ENCODE results near the gene ADAMTSL5. TPM values are rescaled to one million over a fixed set of nuclear protein-coding genes. Genes with fewer than 3 reads are reported as not detected.
A peak's percentile ranks its signal among the peaks of the same experiment; 100 is the strongest.

ADAMTSL5 gene
- polyA plus RNA-seq, 3 donors = 0.09 TPM; not detected in 2

GRCh38 chr19:1466461-1467214 is 46.2 kb downstream of the ADAMTSL5 start:
- no peak overlapping the region for H3K27ac Mint-ChIP-seq
- H3K27ac ChIP-seq (ENCODE audit: low read depth in 1 of 2, low read length in 2 of 2) = no peak overlapping the region
- peaks cover 11% of the 10 kb centered on the region for H3K4me1 Mint-ChIP-seq
- H3K27me3 ChIP-seq (ENCODE audit: control insufficient read depth in 2 of 2, insufficient read depth in 2 of 2, low read length in 2 of 2) = peaks cover 48 to 50% of the 10 kb centered on the region in 2 donors
- H3K27me3 Mint-ChIP-seq (ENCODE audit: low read depth in 3 of 3) = peaks cover 35 to 70% (median 45%) of the 10 kb centered on the region in 3 donors
- peak overlapping the region in 1 of 2 donors; percentile 48 for H3K4me3 Mint-ChIP-seq
- no peak overlapping the region for H3K4me3 ChIP-seq (replicated peaks in 1 of 3; ENCODE audit: low read depth in 2 of 3, low read length in 3 of 3)
- no peak overlapping the region for H2AFZ ChIP-seq (ENCODE audit: insufficient read depth, low read depth, low read length, poor library complexity, severe bottlenecking)
- peaks cover 0 to 8% (median 2%) of the 10 kb centered on the region in 7 donors for H3K9me3 Mint-ChIP-seq
- peaks cover 67% of the 10 kb centered on the region for H4K20me1 ChIP-seq (ENCODE audit: insufficient read depth, low read length)
- TF ChIP-seq CTCF (IDR thresholded peaks at IDR 0.05) = no peak
- H3K4me1 ChIP-seq (ENCODE audit: control insufficient read depth in 1 of 2, insufficient read depth in 2 of 2, low read length in 2 of 2) = peaks cover 19 to 35% of the 10 kb centered on the region in 2 donors
- H3K79me2 ChIP-seq (ENCODE audit: insufficient read depth, low read length) = no peaks in the 10 kb centered on the region
- H3K9ac ChIP-seq (ENCODE audit: insufficient read depth, low read length, poor library complexity, severe bottlenecking) = no peak overlapping the region
- DNase-seq = no peak
- intact Hi-C loops (cut with micrococcal nuclease) = no loop called here
- H3K36me3 ChIP-seq (replicated peaks in 1 of 2; ENCODE audit: control insufficient read depth in 1 of 2, insufficient read depth in 2 of 2, low read length in 2 of 2) = no peaks in the 10 kb centered on the region
- H3K36me3 Mint-ChIP-seq = no peaks in the 10 kb centered on the region
- WGBS (ENCODE audit: insufficient coverage) = 35% methylated on average over 70 of the region's 70 CpGs
- H3K4me2 ChIP-seq (replicated peaks; ENCODE audit: extremely low read depth, low read length, poor library complexity, severe bottlenecking) = no peak overlapping the region
- peaks cover 2 to 7% of the 10 kb centered on the region in 2 donors for H3K9me3 ChIP-seq (replicated peaks in 1 of 2; ENCODE audit: control insufficient read depth in 1 of 2, insufficient read depth in 1 of 2, low read length in 2 of 2)

- H3K27me3 Mint-ChIP-seq (ENCODE audit: low read depth in 3 of 3) = peaks cover 29 to 64% (median 45%) of the 10 kb centered on the region in 3 donors
- H3K79me2 ChIP-seq (ENCODE audit: insufficient read depth, low read length) = no peaks in the 10 kb centered on the region
- no peak overlapping the region for H3K4me3 ChIP-seq (replicated peaks in 1 of 3; ENCODE audit: low read depth in 2 of 3, low read length in 3 of 3)
- peaks cover 0 to 4% of the 10 kb centered on the region in 2 donors for H3K36me3 Mint-ChIP-seq
- peaks cover 0 to 7% (median 0%) of the 10 kb centered on the region in 7 donors for H3K9me3 Mint-ChIP-seq
- H3K36me3 ChIP-seq (replicated peaks in 1 of 2; ENCODE audit: control insufficient read depth in 1 of 2, insufficient read depth in 2 of 2, low read length in 2 of 2) = no peaks in the 10 kb centered on the region
- peaks cover 0 to 7% of the 10 kb centered on the region in 2 donors for H3K9me3 ChIP-seq (replicated peaks in 1 of 2; ENCODE audit: control insufficient read depth in 1 of 2, insufficient read depth in 1 of 2, low read length in 2 of 2)
- H3K4me3 Mint-ChIP-seq = no peak overlapping the region
- no peak for DNase-seq
- H3K9ac ChIP-seq (ENCODE audit: insufficient read depth, low read length, poor library complexity, severe bottlenecking) = no peak overlapping the region
- no peak overlapping the region for H3K27ac ChIP-seq (ENCODE audit: low read depth in 1 of 2, low read length in 2 of 2)
- no peak overlapping the region for H2AFZ ChIP-seq (ENCODE audit: insufficient read depth, low read depth, low read length, poor library complexity, severe bottlenecking)
- peaks cover 42 to 44% of the 10 kb centered on the region in 2 donors for H3K27me3 ChIP-seq (ENCODE audit: control insufficient read depth in 2 of 2, insufficient read depth in 2 of 2, low read length in 2 of 2)
- peaks cover 7% of the 10 kb centered on the region for H3K4me1 Mint-ChIP-seq
- H4K20me1 ChIP-seq (ENCODE audit: insufficient read depth, low read length) = peaks cover 61% of the 10 kb centered on the region
- intact Hi-C loops (cut with micrococcal nuclease) = no loop called here
- peaks cover 13 to 29% of the 10 kb centered on the region in 2 donors for H3K4me1 ChIP-seq (ENCODE audit: control insufficient read depth in 1 of 2, insufficient read depth in 2 of 2, low read length in 2 of 2)
- H3K4me2 ChIP-seq (replicated peaks; ENCODE audit: extremely low read depth, low read length, poor library complexity, severe bottlenecking) = no peak overlapping the region
- peak; percentile 1 for TF ChIP-seq CTCF (IDR thresholded peaks at IDR 0.05)
- H3K27ac Mint-ChIP-seq = no peak overlapping the region
- 54% methylated on average over 41 of the region's 41 CpGs for WGBS (ENCODE audit: insufficient coverage)
Observed at GRCh38 chr19:1466018-1466460, 46.8 kb downstream of the ADAMTSL5 start.

All from CD14-positive monocyte (primary cell).